ENCODE data around the gene HYAL3. TPM values are rescaled to one million over a fixed set of nuclear protein-coding genes. Genes with fewer than 3 reads are reported as not detected.

The HYAL3 gene
- total RNA-seq, 1 experiment from 2014 or later: 20.8 TPM

DNA sequence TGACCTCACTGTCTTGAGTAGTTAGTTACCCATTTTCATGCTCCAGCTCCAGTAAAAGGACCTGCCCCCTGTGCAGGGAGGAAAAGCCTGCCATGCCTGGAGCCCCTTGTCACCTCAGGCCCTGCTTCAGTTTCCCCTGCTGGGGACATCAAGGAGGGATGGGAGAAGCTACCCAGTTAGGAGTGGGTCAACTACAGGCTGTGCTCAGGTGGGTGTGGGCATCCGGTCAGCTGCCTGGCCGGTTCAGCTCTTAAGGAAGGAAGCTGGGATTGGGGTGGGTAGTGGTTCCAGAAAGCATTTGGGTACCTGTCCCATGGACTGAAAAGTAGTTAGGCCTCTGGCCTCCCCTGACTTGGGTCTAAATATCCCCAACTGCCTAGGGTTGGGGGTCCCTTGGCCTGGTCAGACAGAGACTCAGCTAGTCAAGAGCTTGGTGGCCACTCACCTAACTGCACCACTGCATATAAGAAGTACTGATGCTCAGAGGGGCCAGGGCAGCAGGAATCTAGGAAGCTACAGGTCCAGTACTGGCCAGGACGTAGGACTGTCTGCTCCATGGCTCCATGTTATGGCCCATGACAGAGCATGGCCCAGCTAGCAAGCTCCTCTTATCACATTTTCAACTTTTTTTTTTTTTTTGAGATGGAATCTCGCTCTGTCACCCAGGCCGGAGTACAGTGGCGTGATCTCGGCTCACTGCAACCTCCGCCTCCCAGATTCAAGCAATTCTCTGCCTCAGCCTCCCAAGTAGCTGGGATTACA lies 19.8 kb downstream of the HYAL3 start:
- Histone ChIP-seq H3K4me3 (ENCODE audit: low read length) (no peak overlapping the region), H3K9me3 (ENCODE audit: low read length) (no peaks in the 10 kb centered on the region), H4K20me1 (ENCODE audit: low read length) (no peaks in the 10 kb centered on the region), H3K27me3 (ENCODE audit: low read length) (no peaks in the 10 kb centered on the region), H3K36me3 (ENCODE audit: low read depth, low read length) (no peaks in the 10 kb centered on the region), H3K4me1 (ENCODE audit: insufficient read depth, low read length) (no peaks in the 10 kb centered on the region; the same call in 1 of the 2 replicates), H3K27ac (ENCODE audit: low read length) (no peak overlapping the region), H2AFZ (ENCODE audit: low read length) (no peak overlapping the region), H3K9ac (ENCODE audit: low read length) (no peak overlapping the region), H3F3A (ENCODE audit: low read length, unreplicated experiment) (no peaks in the 10 kb centered on the region), H3K9me2 (replicated peaks; ENCODE audit: low read length) (no peaks in the 10 kb centered on the region), H3K4me2 (ENCODE audit: low read length) (no peak overlapping the region), H3K79me2 (ENCODE audit: low read length) (no peaks in the 10 kb centered on the region)
- no peak for DNase-seq
- TF ChIP-seq, protein P1, sequence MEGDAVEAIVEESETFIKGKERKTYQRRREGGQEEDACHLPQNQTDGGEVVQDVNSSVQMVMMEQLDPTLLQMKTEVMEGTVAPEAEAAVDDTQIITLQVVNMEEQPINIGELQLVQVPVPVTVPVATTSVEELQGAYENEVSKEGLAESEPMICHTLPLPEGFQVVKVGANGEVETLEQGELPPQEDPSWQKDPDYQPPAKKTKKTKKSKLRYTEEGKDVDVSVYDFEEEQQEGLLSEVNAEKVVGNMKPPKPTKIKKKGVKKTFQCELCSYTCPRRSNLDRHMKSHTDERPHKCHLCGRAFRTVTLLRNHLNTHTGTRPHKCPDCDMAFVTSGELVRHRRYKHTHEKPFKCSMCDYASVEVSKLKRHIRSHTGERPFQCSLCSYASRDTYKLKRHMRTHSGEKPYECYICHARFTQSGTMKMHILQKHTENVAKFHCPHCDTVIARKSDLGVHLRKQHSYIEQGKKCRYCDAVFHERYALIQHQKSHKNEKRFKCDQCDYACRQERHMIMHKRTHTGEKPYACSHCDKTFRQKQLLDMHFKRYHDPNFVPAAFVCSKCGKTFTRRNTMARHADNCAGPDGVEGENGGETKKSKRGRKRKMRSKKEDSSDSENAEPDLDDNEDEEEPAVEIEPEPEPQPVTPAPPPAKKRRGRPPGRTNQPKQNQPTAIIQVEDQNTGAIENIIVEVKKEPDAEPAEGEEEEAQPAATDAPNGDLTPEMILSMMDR (conservative IDR thresholded peaks at IDR 0.05; ENCODE audit: low read depth, low read length): no peak
- TF ChIP-seq EZH2 (IDR thresholded peaks at IDR 0.05; ENCODE audit: low read length, unreplicated experiment) (no peak), EZH2phosphoT487 (IDR thresholded peaks at IDR 0.05; ENCODE audit: borderline replicate concordance, low read length) (no peak)
- intact Hi-C loops (cut with micrococcal nuclease): no loop called here
- ChIA-PET POLR2A (ENCODE audit: unreplicated experiment) (no interaction called here), CTCF (interaction anchor here (0.6 kb wide), 1 partner anchor 19 kb away, joined by 4 read pairs; no protein-coding TSS in a partner anchor)
- no peak for ATAC-seq
- BruUV-seq (replicated peaks): no TSS peak

DNA sequence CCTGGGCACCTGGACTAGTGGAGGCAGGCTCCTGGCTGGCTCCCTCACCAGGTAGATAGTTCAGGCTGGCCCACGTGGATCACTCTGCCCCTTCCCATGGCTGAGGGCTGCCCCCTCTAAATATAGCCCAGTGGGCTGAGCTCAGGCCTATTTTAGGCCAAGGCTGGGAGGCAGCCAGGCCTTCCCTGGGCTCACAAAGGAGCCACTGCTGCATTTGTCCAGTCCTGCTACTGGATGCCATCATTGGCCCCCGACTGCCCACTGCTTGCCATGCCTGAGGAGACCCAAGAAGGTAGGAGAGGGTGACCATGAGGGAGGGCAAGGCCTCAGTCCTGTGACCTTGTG lies 20.4 kb downstream of the HYAL3 start, which contains the start of gene LSMEM2:
LSMEM2 (plus strand) TSS at position 208 of the 345 bp plus-strand sequence; CDS start at position 235, 27 bp downstream.
- Histone ChIP-seq H2AFZ (ENCODE audit: low read length) (no peak within 1 kb of the TSS), H3K9me2 (replicated peaks; ENCODE audit: low read length) (no peaks in the 10 kb centered on the region), H3F3A (ENCODE audit: low read length, unreplicated experiment) (no peaks in the 10 kb centered on the region), H3K4me1 (ENCODE audit: insufficient read depth, low read length) (no peaks in the 10 kb centered on the region), H3K36me3 (ENCODE audit: low read depth, low read length) (no peaks in the 10 kb centered on the region), H4K20me1 (ENCODE audit: low read length) (no peaks in the 10 kb centered on the region), H3K9me3 (ENCODE audit: low read length) (no peaks in the 10 kb centered on the region), H3K27me3 (ENCODE audit: low read length) (no peaks in the 10 kb centered on the region), H3K9ac (ENCODE audit: low read length) (no peak within 1 kb of the TSS), H3K79me2 (ENCODE audit: low read length) (no peaks in the 10 kb centered on the region), H3K27ac (ENCODE audit: low read length) (no peak within 1 kb of the TSS), H3K4me3 (ENCODE audit: low read length) (no peak within 1 kb of the TSS), H3K4me2 (ENCODE audit: low read length) (no peak within 1 kb of the TSS)
- intact Hi-C loops (cut with micrococcal nuclease): no loop called here
- BruUV-seq (replicated peaks): no TSS peak
- POLR2A ChIA-PET (ENCODE audit: unreplicated experiment): no interaction called here
- TF ChIP-seq EZH2 (IDR thresholded peaks at IDR 0.05; ENCODE audit: low read length, unreplicated experiment) (no peak), EZH2phosphoT487 (IDR thresholded peaks at IDR 0.05; ENCODE audit: borderline replicate concordance, low read length) (no peak)
- TF ChIP-seq, protein P1 (conservative IDR thresholded peaks at IDR 0.05; ENCODE audit: low read depth, low read length): no peak
- ATAC-seq (no peak), DNase-seq (no peak)
- CTCF ChIA-PET: no interaction called here
